Prostate gland (tissue), 2 donors: Measurements from ENCODE around the gene FOXL2. TPM values are rescaled to one million over a fixed set of nuclear protein-coding genes. Genes with fewer than 3 reads are reported as not detected.

ENCODE experiments used
- DNase-seq: peaks from one replicate; pipeline ENCODE4 v3.0.0-alpha.2; 2019; ENCODE audit warnings: low spot score
- H3K27ac ChIP-seq, 2 donors: fragments of 200-600 bp; sonication (generic); 2 replicates each; pipeline ENCODE4 v1.5.1; 2017 to 2019
- H3K27me3 ChIP-seq: fragments of 200-600 bp; sonication (generic); replicated peaks from 2 replicates; pipeline ENCODE4 v1.5.1; 2019; ENCODE audit not compliant: insufficient read depth
- H3K36me3 ChIP-seq, 2 donors: fragments of 200-600 bp; sonication (generic); 1 replicate in 1 of 2; 2 replicates in 1 of 2; pipeline versions ENCODE4 v1.5.1 to v1.8.1; 2017 to 2019
- H3K4me1 ChIP-seq: fragments of 200-600 bp; sonication (generic); replicated peaks from 2 replicates; pipeline ENCODE4 v1.5.1; 2019
- H3K4me3 ChIP-seq, 2 donors: fragments of 200-600 bp; sonication (generic); 2 replicates each; pipeline ENCODE4 v1.5.1; 2017 to 2019
- H3K9me3 ChIP-seq: fragments of 200-600 bp; sonication (generic); 2 replicates; pipeline ENCODE4 v1.5.1; 2017
- POLR2A ChIP-seq: fragments of 450-650 bp; IDR thresholded peaks from one replicate; pipeline ENCODE4 v1.6.1; 2016; ENCODE audit warnings: antibody characterized with exemption, mild to moderate bottlenecking
- POLR2AphosphoS5 ChIP-seq: sonication (generic); formaldehyde crosslinking; IDR thresholded peaks from one replicate; pipeline ENCODE4 v1.6.1; 2017; ENCODE audit warnings: antibody characterized with exemption
- WGBS: methylation state at CpG from one replicate; pipeline ENCODE4 v1.1.5; 2018; 5-methylcytosine and 5-hydroxymethylcytosine counted together
- intact Hi-C: fragments of 100-400 bp; cut with DNase I; formaldehyde crosslinking; loops from one replicate; pipeline ENCODE4 v1.14.2; 2022
- total RNA-seq, 2 donors: library from RNA; depleted of rRNA; stranded (reverse); fragments of >200 nt; gene quantifications; one replicate each; pipeline ENCODE4 v1.1.0, GENCODE V29; 2016
- TF ChIP-seq, protein P1 (sequence below), 4 experiments: fragments of 200-600 bp in 2 of 4; fragments of 450-650 bp in 2 of 4; sonication (generic) in 2 of 4; IDR thresholded peaks; 1 replicate in 3 of 4; 2 replicates in 1 of 4; pipeline ENCODE4 v1.5.1; 2016 to 2019; ENCODE audit warnings: antibody characterized with exemption in 4 of 4, mild to moderate bottlenecking in 2 of 4, moderate library complexity in 2 of 4

FOXL2 gene
- under 1 TPM in 1 of 2 donors, not detected in 1; 0.68 TPM for total RNA-seq

DNA sequence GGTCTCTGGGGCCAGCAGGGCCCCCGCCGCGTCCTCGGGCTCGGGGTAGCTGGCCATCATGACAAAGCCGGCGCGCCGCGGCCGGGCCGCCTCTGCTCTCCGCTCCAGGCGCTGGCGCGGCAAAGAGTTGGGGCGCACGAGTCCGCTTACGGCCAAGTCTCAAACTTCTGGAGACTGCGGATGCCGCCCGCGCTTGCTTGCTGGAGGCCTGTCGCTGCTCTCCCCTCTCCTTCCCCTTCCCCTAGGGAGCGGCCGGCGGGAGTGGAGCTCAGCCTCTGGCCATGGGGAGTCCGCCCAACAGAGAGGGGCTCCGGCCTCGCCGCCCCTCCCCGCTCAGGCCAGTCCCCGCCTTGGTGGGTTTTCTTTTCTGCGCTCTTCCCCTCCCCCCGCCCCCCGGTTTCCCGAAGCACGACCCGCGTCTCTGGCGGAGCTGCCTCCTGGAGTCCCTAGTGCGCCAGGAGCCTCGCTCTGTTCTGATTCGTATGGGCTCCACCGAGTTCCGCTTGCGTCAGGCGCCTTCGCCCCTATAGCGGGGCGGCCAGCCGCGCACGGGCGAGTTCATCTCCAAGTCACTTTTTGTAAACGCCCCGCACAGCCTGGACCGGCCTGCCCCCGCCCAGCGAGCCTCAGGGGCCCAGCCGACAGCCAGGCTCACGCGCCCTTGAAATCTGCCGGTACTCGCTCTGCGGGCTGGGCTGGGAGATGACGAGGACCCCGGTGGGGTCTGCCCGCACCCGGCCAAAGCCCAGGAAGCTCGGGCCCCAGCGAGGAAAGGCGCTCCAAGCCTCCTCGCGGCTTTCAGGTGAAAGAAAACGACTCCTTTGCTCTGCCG is at the start of gene FOXL2, which contains the start of gene FOXL2NB:
Gene FOXL2, minus strand, starts transcription at position 475 of the 832 bp plus-strand sequence. Its CDS starts 415 bp downstream, at position 60.
Gene FOXL2NB, plus strand, starts transcription at position 555 of the 832 bp plus-strand sequence. Its CDS starts 148 bp downstream, at position 703.
- H3K4me1 ChIP-seq = peaks cover 8% of the 10 kb centered on the region
- no peak for DNase-seq
- H3K27ac ChIP-seq = no peak within 1 kb of the TSS

DNA sequence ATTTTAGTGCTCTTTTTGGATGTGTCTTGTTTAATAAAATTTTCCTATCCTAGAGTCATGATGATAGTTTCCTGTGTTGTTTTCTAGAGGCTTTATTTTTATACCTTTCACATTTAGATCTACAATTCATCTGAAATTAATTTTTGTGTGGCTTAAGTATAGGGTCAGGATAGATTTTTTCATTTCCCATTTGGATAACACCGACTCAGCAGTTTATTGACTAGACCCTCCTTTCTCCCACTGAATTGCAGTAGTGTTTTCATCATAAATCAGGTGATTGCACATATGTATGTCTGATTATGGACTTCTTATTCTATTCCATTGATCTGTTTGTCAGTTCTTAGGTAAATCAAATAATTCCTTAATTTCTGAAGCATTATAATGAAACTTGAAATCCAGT is 48.8 kb upstream of the FOXL2 start:
- Histone ChIP-seq H3K4me3 (no peak overlapping the region), H3K36me3 (no peaks in the 10 kb centered on the region), H3K27me3 (no peaks in the 10 kb centered on the region), H3K4me1 (no peaks in the 10 kb centered on the region), H3K27ac (no peak overlapping the region), H3K9me3 (no peaks in the 10 kb centered on the region)
- no peak for DNase-seq
- TF ChIP-seq, protein P1, sequence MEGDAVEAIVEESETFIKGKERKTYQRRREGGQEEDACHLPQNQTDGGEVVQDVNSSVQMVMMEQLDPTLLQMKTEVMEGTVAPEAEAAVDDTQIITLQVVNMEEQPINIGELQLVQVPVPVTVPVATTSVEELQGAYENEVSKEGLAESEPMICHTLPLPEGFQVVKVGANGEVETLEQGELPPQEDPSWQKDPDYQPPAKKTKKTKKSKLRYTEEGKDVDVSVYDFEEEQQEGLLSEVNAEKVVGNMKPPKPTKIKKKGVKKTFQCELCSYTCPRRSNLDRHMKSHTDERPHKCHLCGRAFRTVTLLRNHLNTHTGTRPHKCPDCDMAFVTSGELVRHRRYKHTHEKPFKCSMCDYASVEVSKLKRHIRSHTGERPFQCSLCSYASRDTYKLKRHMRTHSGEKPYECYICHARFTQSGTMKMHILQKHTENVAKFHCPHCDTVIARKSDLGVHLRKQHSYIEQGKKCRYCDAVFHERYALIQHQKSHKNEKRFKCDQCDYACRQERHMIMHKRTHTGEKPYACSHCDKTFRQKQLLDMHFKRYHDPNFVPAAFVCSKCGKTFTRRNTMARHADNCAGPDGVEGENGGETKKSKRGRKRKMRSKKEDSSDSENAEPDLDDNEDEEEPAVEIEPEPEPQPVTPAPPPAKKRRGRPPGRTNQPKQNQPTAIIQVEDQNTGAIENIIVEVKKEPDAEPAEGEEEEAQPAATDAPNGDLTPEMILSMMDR (IDR thresholded peaks at IDR 0.05) = no peak
- no peak for TF ChIP-seq POLR2AphosphoS5
- TF ChIP-seq POLR2A = no peak
- intact Hi-C loops = no loop called here
- whole genome bisulfite sequencing = 85% methylated on average over 1 of the region's 1 CpG

More for the DNA sequence above, at the start of gene FOXL2, which contains the start of gene FOXL2NB:
- under 1% methylated on average over 30 of the region's 78 CpGs for WGBS
- H3K27me3 ChIP-seq = peaks cover 54% of the 10 kb centered on the region
- no peaks in the 10 kb centered on the region for H3K36me3 ChIP-seq
- H3K4me3 ChIP-seq = peak within 1 kb of the TSS; percentile 12 to 22
- intact Hi-C loops = no loop called here
- H3K9me3 ChIP-seq = no peaks in the 10 kb centered on the region
- no peak for TF ChIP-seq POLR2AphosphoS5
- no peak for TF ChIP-seq POLR2A
- TF ChIP-seq, protein P1 (IDR thresholded peaks at IDR 0.05) = no peak

DNA sequence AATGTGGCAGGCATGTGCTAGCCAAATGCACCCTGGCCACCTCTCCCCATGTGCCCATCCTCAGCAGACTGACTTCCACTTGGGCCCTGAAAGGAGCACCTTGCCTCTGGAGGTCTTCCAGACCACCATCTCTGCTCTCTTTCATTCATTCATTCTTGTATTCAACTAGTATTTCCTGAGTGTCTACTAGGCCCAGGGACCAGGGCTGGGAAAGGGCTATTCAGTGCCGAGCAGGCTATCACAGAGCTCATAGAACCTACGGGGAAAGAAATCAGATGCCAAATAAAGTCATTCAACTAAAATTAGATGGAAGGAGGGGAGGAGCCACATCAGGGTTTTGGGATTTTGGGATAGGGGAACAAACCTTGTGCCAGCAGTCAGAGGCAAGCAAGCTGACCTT is 40.2 kb upstream of the FOXL2 start:
- Histone ChIP-seq H3K4me3 (no peak overlapping the region), H3K36me3 (no peaks in the 10 kb centered on the region), H3K9me3 (no peaks in the 10 kb centered on the region), H3K27me3 (no peaks in the 10 kb centered on the region), H3K27ac (no peak overlapping the region), H3K4me1 (no peaks in the 10 kb centered on the region)
- no peak for DNase-seq
- TF ChIP-seq POLR2AphosphoS5 (no peak), POLR2A (no peak)
- TF ChIP-seq, protein P1 (IDR thresholded peaks at IDR 0.05) = no peak
- intact Hi-C loops = no loop called here
- 90% methylated on average over 2 of the region's 2 CpGs for WGBS

DNA sequence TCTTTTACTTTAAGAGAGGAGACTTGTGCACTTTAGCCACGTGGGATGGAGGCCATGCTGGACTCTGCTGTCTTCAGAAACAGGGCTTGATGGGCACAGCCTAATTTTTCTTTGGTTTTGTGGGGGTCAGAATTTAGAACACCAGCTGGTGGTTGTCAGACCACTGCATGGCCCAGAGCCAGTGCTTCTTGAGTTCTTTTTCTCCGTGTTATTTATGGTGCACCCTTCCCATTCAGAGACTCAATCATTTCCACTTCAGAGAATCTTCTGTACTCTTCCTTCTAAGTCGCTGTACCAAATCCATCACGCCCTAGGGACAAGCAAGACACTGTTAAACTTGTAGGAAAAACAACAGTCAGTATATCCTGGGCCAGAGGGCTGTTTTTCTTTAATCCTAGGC is 39.0 kb upstream of the FOXL2 start:
- no peaks in the 10 kb centered on the region for H3K36me3 ChIP-seq
- H3K4me3 ChIP-seq = no peak overlapping the region
- WGBS = 38% methylated on average over 4 of the region's 4 CpGs
- H3K27ac ChIP-seq = no peak overlapping the region
- no peaks in the 10 kb centered on the region for H3K4me1 ChIP-seq
- DNase-seq = no peak
- no peaks in the 10 kb centered on the region for H3K9me3 ChIP-seq
- intact Hi-C loops = no loop called here
- no peak for TF ChIP-seq POLR2AphosphoS5
- TF ChIP-seq POLR2A = no peak
- TF ChIP-seq, protein P1 (IDR thresholded peaks at IDR 0.05) = no peak
- H3K27me3 ChIP-seq = no peaks in the 10 kb centered on the region
